Measurements from ENCODE around the gene ZC3H18. TPM values are rescaled to one million over a fixed set of nuclear protein-coding genes. Genes with fewer than 3 reads are reported as not detected.

ZC3H18 gene
- total RNA-seq, 1 experiment from 2014 or later, result 61.8 TPM

- ATAC-seq, result no peak
- Mint-ChIP-seq H3K4me1 (peaks cover 4% of the 10 kb centered on the region), H3K27ac (peak overlapping the region; percentile 79), H3K4me3 (no peak overlapping the region), H3K27me3 (ENCODE audit: low read depth) (no peaks in the 10 kb centered on the region), H3K9me3 (no peaks in the 10 kb centered on the region), H3K36me3 (peaks cover 19% of the 10 kb centered on the region)
- ChIA-PET CTCF (interaction anchor here (0.6 to 4.5 kb wide), 8 partner anchors 13 to 128 kb away, joined by 3 to 29 read pairs (median 7); partner anchors contain the start of gene IL17C), POLR2A (no interaction called here)
- no peak for DNase-seq (ENCODE audit: low spot score)
- TF ChIP-seq, protein P1, sequence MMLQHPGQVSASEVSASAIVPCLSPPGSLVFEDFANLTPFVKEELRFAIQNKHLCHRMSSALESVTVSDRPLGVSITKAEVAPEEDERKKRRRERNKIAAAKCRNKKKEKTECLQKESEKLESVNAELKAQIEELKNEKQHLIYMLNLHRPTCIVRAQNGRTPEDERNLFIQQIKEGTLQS (CRISPR knock-in tag; conservative IDR thresholded peaks at IDR 0.05), result no peak
- TF ChIP-seq CTCF (IDR thresholded peaks at IDR 0.05) (no peak), AR (CRISPR knock-in tag; IDR thresholded peaks at IDR 0.05) (no peak), E2F1 (CRISPR knock-in tag; IDR thresholded peaks at IDR 0.05) (no peak), SOX15 (CRISPR knock-in tag; IDR thresholded peaks at IDR 0.05) (no peak), E2F5 (CRISPR knock-in tag; IDR thresholded peaks at IDR 0.05) (no peak), AFF4 (CRISPR knock-in tag; IDR thresholded peaks at IDR 0.05; ENCODE audit: borderline replicate concordance) (no peak), ZSCAN18 (CRISPR knock-in tag; IDR thresholded peaks at IDR 0.05) (no peak), TP53 (CRISPR knock-in tag; IDR thresholded peaks at IDR 0.05) (no peak), USF1 (CRISPR knock-in tag; IDR thresholded peaks at IDR 0.05) (no peak), MXD4 (CRISPR knock-in tag; IDR thresholded peaks at IDR 0.05; ENCODE audit: borderline replicate concordance) (no peak), NFE2L1 (CRISPR knock-in tag; IDR thresholded peaks at IDR 0.05) (no peak), E2F4 (CRISPR knock-in tag; IDR thresholded peaks at IDR 0.05; ENCODE audit: borderline replicate concordance, low read depth) (no peak), SP1 (CRISPR knock-in tag; conservative IDR thresholded peaks at IDR 0.05) (no peak), OVOL2 (CRISPR knock-in tag; IDR thresholded peaks at IDR 0.05; ENCODE audit: borderline replicate concordance) (no peak)
- TF ChIP-seq, protein P2, sequence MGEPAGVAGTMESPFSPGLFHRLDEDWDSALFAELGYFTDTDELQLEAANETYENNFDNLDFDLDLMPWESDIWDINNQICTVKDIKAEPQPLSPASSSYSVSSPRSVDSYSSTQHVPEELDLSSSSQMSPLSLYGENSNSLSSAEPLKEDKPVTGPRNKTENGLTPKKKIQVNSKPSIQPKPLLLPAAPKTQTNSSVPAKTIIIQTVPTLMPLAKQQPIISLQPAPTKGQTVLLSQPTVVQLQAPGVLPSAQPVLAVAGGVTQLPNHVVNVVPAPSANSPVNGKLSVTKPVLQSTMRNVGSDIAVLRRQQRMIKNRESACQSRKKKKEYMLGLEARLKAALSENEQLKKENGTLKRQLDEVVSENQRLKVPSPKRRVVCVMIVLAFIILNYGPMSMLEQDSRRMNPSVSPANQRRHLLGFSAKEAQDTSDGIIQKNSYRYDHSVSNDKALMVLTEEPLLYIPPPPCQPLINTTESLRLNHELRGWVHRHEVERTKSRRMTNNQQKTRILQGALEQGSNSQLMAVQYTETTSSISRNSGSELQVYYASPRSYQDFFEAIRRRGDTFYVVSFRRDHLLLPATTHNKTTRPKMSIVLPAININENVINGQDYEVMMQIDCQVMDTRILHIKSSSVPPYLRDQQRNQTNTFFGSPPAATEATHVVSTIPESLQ (CRISPR knock-in tag; IDR thresholded peaks at IDR 0.05), result no peak
- TF ChIP-seq, protein P3, sequence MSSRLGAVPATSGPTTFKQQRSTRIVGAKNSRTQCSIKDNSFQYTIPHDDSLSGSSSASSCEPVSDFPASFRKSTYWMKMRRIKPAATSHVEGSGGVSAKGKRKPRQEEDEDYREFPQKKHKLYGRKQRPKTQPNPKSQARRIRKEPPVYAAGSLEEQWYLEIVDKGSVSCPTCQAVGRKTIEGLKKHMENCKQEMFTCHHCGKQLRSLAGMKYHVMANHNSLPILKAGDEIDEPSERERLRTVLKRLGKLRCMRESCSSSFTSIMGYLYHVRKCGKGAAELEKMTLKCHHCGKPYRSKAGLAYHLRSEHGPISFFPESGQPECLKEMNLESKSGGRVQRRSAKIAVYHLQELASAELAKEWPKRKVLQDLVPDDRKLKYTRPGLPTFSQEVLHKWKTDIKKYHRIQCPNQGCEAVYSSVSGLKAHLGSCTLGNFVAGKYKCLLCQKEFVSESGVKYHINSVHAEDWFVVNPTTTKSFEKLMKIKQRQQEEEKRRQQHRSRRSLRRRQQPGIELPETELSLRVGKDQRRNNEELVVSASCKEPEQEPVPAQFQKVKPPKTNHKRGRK (CRISPR knock-in tag; IDR thresholded peaks at IDR 0.05; ENCODE audit: borderline replicate concordance), result no peak
These were observed 46.5 kb downstream of the ZC3H18 start for GRCh38 chr16:88616736-88617135.

All from WTC11 (cell line).